Measurements from ENCODE around the gene GSS.

DNA sequence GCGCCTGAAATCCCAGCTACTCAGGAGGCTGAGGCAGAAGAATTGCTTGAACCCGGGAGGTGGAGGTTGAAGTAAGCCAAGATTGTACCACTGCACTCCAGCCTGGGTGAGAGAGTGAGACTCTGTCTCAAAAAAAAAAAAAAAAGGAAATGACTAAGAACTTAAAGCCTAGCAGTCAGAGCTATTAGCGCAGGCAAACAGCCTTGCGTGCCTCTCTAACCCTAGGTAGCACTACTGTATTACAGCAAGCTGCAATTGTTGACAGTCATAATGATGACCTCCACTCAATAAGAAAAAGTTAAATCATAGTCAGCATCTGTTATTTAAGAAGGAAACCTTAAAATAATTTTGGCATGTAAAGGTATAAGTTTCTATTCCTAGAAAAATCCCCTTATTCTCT, 14.4 kb downstream of the GSS start:
- no peak for TF ChIP-seq CTCF (IDR thresholded peaks at IDR 0.05)
- no peak for TF ChIP-seq POLR2AphosphoS5 (IDR thresholded peaks at IDR 0.05)
